Activated CD4-positive, alpha-beta T cell treated with anti-CD3 and anti-CD28 coated beads, Interleukin-2, Interleukin-4, amounts not matched to agents 100 ng/mL and 50 ng/mL, durations not matched to agents 16 hours and 8 hours (primary cell): ENCODE data around the gene ZNRF2.
A peak's percentile ranks its signal among the peaks of the same experiment; 100 is the strongest.

Experiments used
- DNase-seq: peaks from one replicate; pipeline ENCODE4 v3.0.0-alpha.2; 2020; ENCODE audit warnings: low spot score

ZNRF2 gene

DNA sequence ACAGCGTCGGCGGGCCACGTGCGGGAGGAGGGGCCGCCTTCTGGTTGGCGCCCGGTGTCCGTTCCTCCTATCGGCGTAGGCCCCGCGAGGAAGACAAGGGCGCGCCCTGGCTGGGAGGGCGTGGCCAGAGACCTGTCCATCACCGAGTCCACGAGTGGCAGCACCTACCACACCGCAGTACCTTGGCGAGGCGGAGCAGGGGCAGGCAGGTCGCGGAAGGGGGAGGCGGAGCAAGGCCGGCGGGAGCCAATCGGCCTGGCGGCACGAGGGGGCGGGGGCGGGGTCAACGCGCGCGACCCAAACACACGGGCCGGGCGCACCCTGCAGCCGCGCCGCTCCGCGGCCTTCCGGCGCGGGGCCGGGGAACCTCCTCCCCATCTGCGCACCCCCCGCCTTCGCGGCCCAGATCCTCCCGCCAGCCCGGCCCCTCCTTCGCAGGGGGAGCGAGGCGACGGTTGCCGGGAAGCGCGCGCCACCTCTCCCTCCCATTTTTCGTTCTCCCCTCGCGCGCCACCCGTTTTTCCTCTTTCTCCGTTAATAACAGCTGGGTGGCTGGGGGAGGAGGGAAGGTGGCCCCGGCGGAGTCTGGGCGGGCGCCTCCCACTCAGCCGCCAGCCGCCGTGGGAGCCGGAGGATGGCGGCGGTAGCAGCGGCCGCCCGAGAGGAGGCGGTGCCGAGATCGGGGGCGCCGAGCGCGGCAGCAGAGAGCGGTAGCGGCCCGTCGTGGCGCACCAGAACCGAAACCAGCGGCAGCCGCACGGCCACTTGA, at the start of gene ZNRF2:
Gene ZNRF2, plus strand, starts transcription at position 300 of the 769 bp plus-strand sequence. CDS start 761 bp downstream, outside the sequence.
- DNase-seq = peak; percentile 99

DNA sequence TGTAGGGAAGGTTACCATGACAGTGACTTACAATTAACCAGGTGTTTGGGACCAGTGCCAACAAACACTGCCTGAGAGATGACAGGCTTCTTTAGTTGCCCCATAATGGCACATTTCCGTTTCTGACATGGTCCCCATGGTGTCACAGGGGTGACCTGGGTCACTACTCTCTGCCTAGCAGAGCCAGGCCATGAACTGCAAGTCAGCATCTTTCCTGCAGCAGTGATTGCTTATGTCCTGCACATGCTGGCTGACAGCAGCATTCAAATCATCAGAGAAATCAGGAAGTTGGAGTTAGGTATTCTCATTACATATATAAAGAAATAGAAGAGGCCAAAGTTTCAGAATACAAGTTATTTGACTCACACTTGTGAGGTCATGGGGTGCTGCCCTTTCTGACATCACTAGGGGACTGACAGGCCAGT, 47.1 kb upstream of the ZNRF2 start:
- DNase-seq = no peak

DNA sequence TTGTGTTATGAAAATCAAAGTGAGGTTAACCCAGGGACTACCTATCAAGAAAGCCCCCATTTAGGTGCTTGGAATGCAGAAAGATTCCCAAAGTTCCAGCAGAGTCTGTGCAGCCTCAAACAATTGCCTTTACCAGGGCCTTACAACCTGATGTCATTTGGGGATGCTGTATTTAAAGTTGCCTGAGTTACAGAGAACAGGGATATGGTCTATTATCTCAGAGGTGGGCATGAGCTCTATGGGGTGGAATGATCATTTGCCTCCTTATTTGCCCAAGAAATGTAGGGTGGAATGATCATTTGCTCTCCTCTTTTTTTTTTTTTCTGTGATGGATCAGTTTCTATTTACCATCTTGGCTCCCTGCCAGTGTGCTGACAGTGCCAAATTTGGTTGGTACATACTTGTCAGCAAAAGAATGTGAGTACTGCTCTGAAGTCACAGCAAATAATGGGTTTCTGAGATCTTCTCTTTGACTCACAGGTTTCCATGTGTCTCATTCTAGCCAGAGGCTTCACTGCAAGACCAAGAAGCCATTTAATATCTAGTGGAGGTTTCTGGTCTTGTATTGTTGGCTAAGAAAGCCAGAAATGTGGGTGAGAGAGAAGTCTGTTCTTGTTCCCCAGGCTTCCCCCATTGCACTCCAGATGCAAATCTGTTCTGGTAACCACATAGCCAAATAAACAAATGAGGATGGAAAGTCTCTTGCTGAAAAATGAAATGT, 45.5 kb upstream of the ZNRF2 start:
- peak; percentile 34 for DNase-seq

DNA sequence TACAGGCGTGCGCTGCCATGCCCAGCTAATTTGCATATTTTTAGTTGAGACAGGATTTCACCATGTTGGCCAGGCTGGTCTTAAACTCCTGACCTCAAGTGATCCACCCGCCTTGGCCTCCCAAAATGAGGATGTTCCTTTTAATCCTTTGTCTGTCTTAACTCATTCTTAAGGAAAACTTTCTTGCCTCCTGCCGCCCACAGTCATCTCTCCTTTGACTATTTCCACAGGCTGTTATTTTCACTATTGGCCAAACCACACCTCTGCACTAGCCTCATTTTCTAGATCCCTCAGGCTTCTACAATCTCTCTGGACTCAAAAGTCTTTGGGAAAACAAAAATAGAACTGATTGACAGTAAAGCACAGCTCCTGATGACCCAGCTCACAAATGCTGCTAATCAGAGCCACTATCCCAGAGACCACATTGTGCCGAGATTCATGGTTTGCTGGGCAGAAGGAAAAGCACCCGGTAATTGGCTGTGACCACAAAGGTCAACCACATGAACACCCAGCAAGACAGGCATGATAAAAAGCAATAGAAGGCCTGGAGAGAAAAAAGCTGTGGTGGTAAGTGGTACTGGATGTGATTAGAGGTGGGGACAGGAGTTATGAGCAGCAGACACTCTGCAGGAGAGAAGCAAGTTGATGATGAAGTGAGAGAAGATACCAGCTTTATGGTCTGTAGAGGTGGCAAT, 44.1 kb upstream of the ZNRF2 start:
- no peak for DNase-seq

DNA sequence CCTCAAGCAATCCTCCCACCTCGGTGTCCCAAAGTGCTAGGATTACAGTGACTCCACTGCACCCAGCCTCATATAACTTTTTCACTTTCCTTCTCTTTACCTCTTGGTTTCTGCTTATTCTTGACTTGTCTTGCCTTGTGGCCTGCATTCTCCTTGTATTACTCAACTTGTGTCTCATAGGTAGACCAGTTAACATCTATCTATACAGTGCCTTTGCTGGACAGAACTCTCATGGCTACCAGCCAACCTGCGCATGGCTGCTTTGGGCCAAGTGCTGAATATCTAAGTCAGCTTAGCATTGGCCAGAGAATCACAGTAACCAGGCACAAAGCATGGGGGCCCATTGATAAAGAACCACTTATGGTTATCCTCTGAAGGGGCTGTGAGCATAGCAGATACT, 42.6 kb upstream of the ZNRF2 start:
- no peak for DNase-seq

DNA sequence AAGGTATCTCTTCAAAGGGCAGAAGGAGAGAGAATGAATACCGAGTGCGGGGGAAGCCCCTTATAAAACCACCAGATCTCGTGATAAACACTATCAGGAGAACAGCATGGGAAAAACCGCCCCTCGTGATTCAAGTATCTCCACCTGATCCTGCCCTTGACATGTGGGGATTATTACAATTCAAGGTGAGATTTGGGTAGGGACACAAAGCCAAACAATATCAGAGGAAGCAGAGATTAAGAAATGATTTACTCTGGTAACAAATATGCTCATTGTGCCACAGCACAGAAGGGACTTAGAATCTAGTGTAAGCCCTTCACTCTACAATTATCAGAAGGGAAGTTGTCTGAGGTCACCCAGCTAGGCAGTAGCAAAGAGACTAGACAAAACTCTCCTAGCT, 40.1 kb upstream of the ZNRF2 start:
- DNase-seq = no peak

DNA sequence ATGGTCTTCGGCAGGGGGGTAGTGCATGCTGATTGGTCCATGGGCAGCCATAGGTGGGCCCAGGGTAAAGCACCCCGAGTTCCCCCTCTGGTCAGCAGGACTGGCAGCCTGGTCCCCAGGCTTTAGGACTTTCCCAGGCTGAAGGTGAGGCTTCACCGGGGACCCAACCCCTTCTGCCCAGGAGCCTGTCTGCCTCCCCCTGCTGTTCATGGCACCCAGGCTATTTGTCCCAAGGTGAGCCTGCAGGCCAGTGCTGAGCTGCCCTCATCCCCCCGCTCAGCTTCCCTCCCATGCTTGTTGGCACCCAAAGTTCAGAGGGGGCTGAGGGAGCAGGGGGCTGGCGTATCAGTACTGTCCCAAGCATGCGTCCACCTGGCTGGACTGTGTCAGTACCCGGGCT, 38.5 kb upstream of the ZNRF2 start:
- no peak for DNase-seq

DNA sequence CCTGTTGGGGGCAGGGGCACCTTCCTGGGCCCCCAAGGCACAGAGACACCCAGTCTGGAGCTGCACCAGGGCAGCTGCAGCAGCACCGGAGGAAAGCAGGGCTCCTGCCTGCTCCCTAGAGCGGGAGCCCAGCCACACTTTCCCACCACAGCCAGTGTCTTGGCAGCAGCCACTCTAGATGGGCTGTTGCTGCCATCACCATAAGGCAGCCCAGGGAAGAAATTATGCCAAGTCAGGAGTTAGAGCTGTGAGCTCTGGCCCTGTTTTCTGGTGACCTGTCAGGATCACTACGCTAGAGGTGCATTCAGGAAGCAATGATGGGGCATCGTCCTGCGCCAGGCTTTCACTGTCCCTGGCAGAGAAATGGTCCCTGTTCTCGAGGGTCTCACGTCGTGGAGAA, 38.0 kb upstream of the ZNRF2 start:
- DNase-seq = no peak

DNA sequence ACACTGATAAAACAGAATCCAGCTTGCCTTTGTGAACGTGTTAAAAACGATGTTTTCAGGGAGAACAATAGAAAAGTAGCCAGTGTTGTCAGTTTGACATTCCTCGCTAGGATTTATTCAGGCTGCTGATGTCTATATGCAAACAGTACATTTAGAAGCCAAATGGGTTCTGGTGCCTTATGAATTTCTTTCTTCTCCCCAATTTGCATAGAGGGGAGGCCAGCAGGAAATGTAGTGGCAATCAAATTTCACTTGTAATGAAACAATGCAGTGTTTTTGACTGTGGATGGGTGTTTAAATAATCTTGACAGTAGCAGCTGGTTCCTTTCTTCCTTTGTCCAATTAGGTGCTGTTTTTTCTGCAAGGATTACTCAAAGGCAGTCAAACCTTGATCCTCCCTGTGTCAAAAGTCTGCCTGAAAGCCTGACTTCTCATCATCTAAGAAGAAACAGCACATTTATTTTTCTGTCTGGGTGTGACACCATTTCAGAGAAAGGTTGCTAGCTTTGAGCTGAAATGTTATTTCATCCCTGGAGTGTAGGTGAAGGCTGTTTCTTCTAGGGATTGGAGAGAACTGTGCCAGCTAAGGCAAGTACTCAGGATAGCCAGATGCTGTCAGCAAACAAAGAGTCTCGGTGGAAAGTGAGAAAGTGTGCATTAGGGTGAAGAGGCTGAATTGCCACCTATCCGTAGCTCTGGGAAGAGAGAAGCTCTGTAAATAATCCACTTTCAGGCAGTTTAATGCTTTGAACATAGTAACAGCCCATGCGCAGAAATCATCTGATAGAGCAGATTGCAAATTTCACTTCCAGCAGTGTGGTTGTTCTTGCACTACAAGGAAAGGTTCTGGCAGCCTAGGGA, 36.6 kb upstream of the ZNRF2 start:
- no peak for DNase-seq

DNA sequence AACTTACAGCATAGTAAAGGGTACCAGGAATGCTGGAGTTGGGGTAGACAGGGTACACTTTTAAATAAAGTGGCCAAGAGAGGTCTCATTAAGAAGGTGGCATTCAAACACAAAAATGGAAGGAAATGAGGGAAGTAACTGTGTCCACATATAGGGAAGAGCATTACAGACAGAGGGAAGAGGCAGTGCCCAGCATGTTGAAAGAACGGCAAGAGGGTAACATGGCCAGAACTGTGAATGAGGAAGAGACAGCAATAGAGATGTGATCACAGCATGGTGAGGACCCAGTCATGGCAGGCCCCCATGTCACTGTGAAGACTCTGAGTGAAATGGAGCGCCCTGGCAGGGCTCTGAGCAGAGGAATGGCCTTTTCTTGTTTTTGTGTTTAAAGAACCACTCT, 35.1 kb upstream of the ZNRF2 start:
- DNase-seq = no peak

DNA sequence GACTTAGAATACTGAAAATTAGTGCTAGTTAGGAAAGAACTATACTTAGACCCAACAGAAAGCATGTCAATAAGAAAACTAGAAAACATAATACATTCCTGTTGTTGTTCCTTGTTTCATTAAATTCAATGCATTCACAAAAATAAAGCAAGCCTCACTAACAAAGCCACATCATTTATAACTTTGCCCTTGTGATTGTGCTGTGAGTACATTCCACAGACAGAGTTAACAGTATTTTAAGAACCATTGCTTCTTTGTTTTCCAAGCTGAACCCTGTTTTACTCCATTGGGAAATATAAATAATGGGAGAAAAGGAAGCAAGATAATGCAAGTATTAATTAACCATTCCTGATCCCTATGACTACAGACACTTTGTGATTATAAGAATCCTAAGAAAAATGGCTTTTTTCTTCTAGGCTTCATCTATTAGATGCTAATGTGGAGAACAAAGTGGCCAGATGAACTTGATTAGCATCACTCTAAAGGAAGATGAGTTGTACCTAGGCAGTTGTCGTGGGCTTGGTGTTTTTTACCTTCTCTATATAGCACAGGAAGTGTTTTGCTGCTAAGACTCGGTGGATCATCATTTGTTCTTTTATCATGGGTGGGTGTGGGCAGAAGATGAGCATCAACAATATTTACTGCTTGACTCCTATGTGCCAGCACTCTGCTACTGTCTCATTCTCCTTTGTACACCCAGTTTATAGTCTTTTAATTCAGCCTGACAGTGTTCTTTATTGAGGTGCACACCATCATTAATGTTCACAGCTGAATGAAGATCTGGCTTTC, 34.2 kb upstream of the ZNRF2 start:
- DNase-seq = no peak

DNA sequence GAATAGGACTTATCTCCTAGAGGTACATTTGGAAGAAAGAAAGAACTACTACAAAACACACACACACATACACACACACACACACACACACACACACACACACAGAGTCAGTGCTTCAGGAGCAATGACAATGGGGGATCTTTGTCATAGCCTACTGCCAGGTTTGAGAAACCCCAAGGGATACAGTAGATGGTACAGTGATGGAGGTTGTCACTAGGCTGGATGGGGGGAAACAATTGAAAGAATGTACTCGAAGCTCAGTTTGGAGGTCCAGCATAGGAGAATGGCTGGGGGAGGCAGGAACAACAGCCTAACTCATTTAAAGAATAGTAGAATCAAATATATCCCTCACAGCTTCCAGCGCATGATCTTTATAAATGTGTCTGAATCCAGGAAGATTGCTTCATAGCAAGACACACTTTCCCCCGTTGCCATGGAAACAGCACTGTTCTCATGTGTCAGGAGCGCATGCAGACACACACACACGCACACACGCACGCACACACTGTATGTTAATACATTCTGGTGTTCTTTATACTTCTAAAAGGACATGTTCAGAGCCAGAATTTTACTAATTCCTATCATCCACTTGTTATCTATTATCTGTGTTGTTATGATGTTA, 32.6 kb upstream of the ZNRF2 start:
- DNase-seq = no peak

DNA sequence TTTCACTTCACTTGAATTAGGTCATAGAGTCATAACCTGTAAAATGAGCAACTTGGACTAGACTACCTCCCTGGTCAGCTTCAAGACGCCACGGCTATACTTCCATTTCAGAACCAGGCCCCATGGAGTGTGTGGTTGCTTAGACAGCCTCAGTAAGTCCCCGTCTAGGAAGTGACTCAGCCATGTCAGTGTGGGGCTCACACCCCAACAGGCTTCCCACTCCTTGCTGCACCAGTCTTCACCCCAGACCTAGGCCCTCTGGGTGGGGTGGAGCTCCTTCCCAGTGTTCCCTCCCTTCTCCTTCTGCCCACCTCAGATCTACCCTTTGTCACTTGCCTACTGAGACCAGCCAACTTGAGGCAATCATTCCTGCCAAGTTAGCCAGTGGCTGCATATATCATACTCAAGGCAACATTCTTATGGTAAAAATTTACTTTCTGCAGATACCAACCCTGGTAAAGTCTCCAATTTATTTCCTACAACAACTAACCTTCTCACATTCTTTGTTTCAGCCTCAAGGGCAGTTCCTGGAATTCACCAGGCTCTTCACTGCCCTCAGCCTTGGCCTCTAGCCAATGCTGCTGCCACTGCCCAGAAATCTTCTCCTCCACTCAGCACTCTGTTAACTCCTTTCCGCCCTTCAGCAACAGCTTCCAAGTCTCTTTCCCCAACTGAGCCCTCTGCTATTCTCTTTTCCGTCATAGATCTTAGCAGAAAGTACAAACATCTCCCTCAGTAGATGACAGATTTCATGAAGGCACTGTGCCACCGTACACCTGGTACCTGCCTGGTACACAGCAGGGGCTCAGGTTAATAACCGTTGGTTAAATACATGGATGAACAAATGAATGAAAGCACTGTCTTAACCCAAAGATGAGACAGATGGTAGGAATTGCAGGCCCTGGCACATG, 31.3 kb upstream of the ZNRF2 start:
- DNase-seq = no peak

DNA sequence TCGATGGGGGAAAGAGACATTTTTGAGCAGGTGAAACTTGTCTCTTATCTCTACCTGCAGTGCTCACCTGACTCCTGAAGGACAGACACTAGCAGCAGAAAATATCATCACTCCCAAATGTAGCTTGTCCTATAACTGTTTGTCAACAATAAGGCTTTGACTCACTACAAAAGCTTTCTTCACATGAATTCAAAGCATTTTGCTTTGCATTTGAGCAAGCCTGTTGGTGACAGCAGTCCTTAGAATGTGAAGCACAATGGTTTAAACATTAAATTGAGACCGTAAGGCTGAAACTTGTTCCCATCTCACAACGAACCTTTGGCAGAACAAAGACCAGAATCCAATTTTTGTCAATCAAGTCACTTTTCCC, 30.6 kb upstream of the ZNRF2 start:
- no peak for DNase-seq

GRCh38 chr7:30254248-30254647, 30.1 kb upstream of the ZNRF2 start:
- no peak for DNase-seq

DNA sequence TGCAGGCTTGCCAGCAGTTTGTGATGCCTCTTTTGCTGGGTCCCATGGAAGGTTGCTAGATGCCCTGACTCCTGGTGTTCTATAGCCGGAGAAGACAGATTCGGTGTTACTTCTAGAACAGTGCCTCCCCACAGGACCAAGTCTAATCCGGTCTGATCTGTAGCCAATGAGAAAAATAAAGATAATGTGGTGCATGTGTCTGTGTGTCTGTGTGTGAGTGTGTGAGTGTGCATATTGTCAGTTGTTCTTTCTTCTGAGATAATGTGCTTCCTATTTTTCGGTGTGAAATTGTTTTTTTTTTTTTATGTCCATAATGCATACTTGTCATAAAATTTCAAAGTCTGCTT, 29.7 kb upstream of the ZNRF2 start:
- no peak for DNase-seq

DNA sequence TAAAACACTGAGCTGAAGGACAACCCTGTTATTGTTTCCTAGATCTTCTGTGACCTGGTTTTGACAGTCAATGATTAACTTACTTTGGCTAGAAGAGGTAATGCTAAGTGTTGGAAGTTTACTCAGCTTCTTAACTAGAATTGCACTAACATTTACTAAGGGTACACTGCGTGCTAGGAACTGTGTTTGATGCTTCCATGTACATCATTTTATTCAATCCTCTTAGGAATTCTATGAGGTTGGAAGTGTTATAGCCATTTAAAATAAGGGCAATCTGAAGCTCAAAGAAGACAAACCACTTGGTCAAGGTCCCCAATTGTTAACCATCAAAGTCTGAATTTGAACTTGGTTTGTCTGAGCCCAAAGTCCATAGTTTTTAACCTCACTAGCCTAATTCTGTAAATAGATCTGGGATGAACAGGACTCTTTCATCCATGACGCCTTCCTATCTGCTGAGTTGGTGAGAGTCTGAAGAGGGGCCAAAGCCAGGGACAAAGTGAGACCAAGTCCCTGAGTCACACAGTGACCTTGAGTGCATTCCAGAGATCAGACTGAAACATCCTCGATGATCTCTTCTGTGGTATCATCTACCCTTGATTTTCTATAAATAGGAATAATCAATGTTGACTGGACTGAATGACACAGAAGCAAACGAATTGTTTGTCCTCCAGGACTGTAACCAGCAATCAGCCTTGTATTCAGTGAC, 29.2 kb upstream of the ZNRF2 start:
- DNase-seq = no peak

GRCh38 chr7:30256349-30256858, 28.0 kb upstream of the ZNRF2 start:
- DNase-seq = no peak

GRCh38 chr7:30260246-30260768, 24.1 kb upstream of the ZNRF2 start:
- DNase-seq = no peak
